Prostate gland (tissue), 2 donors: ENCODE results near the gene DBF4B.

Source experiments
- POLR2AphosphoS5 ChIP-seq: sonication (generic); formaldehyde crosslinking; IDR thresholded peaks from one replicate; pipeline ENCODE4 v1.6.1; 2017; ENCODE audit warnings: antibody characterized with exemption
- TF ChIP-seq, protein P1 (sequence below), 4 experiments: fragments of 200-600 bp in 2 of 4; fragments of 450-650 bp in 2 of 4; sonication (generic) in 2 of 4; IDR thresholded peaks; 1 replicate in 3 of 4; 2 replicates in 1 of 4; pipeline ENCODE4 v1.5.1; 2016 to 2019; ENCODE audit warnings: antibody characterized with exemption in 4 of 4, mild to moderate bottlenecking in 2 of 4, moderate library complexity in 2 of 4

DNA sequence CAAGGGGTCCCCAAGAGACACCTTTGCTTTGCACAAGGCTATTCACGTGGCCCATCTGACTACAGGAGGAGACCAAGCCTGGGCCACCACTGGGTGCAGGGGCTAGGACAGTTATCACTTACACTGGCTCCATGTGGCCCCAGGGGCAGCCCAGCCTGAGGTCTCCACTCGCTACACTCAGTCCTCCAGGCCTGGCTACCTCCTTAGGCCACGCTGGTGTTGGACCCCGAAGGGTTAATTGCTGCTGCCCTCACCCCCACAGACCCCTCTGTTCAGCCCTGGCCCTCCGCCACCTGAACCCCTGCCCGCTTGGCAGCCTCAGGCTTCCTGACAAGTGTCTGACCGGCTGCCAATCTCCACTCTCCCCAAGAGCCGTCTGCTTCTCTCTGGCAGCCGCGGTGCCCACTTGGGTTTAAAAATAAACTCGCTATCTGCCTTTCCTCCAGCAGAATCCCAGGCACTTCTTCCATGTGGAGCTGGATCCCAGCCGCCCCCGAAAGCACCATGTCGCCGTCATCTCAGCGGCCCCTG lies 78.2 kb downstream of the DBF4B start:
- no peak for TF ChIP-seq POLR2AphosphoS5
- TF ChIP-seq, protein P1, sequence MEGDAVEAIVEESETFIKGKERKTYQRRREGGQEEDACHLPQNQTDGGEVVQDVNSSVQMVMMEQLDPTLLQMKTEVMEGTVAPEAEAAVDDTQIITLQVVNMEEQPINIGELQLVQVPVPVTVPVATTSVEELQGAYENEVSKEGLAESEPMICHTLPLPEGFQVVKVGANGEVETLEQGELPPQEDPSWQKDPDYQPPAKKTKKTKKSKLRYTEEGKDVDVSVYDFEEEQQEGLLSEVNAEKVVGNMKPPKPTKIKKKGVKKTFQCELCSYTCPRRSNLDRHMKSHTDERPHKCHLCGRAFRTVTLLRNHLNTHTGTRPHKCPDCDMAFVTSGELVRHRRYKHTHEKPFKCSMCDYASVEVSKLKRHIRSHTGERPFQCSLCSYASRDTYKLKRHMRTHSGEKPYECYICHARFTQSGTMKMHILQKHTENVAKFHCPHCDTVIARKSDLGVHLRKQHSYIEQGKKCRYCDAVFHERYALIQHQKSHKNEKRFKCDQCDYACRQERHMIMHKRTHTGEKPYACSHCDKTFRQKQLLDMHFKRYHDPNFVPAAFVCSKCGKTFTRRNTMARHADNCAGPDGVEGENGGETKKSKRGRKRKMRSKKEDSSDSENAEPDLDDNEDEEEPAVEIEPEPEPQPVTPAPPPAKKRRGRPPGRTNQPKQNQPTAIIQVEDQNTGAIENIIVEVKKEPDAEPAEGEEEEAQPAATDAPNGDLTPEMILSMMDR (IDR thresholded peaks at IDR 0.05), result no peak
